ENCODE measurements around the gene AHCY.

DNA sequence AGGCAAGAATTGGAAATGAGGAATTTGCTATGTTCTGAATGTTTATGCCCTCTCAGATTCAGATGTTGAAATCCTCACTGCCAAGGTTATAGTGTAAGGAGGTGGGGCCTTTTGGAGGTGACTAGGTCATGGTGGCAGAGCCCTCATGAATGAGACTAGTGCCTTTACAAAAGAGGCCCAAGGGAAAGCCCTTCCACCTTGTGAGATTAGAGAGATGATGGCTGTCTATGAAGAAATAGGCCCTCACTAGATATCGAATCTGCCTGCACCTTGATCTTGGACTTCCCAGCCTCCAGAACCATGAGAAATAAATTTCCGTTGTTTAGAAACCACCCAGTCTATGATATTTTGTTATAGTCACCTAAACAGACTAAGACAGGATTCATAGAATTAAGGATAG lies 51.5 kb downstream of the AHCY start:
- TF ChIP-seq CTCF (conservative IDR thresholded peaks at IDR 0.05) (no peak), ZFX (IDR thresholded peaks at IDR 0.05) (no peak)
